Activated T-cell treated with anti-CD3 and anti-CD28 coated beads, Interleukin-2, amount 50 U/mL, for 24 hours (primary cell): ENCODE data around the gene THAP5.

ENCODE experiments used
- DNase-seq: peaks from one replicate; pipeline ENCODE4 v3.0.0-alpha.2; 2020
- H3K27ac Mint-ChIP-seq: 2 replicates; pipeline ENCODE4 v1.8.0; 2020; ENCODE audit warnings: mild to moderate bottlenecking, mixed read lengths
- H3K27me3 Mint-ChIP-seq: 2 replicates; pipeline ENCODE4 v1.8.0; 2020; ENCODE audit warnings: mixed read lengths
- H3K36me3 Mint-ChIP-seq: 2 replicates; pipeline ENCODE4 v1.8.0; 2020; ENCODE audit warnings: low read depth, mixed read lengths
- H3K4me1 Mint-ChIP-seq: 2 replicates; pipeline ENCODE4 v1.8.0; 2020; ENCODE audit warnings: low read depth, mixed read lengths
- H3K4me3 Mint-ChIP-seq: 2 replicates; pipeline ENCODE4 v1.8.0; 2020; ENCODE audit warnings: mild to moderate bottlenecking, moderate library complexity, mixed read lengths
- H3K9me3 Mint-ChIP-seq: 2 replicates; pipeline ENCODE4 v1.8.0; 2020; ENCODE audit warnings: mixed read lengths

The THAP5 gene

DNA sequence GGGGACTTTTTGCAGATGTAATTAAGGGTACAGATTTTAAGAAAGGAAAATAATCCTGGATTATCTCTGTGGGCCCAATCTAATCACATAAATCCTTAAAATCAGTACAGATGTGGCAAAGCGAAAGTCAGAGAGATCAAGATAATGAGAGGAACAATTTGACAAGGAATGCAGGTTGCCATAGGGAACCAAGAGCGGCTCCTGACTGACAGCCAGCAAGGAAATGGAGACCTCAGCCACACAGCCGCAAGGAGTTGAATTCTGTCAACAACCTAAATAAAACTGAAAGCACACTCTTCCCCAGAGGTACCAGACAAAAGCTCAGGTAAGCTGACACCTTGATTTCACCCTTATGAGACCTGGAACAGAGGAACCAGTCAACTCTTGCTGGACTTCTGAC is 40.2 kb downstream of the THAP5 start:
- Mint-ChIP-seq H3K9me3 (no peaks in the 10 kb centered on the region), H3K4me3 (no peak overlapping the region), H3K36me3 (peaks cover 11% of the 10 kb centered on the region), H3K4me1 (peaks cover 15% of the 10 kb centered on the region), H3K27me3 (peaks cover 6% of the 10 kb centered on the region), H3K27ac (no peak overlapping the region)
- DNase-seq = no peak

DNA sequence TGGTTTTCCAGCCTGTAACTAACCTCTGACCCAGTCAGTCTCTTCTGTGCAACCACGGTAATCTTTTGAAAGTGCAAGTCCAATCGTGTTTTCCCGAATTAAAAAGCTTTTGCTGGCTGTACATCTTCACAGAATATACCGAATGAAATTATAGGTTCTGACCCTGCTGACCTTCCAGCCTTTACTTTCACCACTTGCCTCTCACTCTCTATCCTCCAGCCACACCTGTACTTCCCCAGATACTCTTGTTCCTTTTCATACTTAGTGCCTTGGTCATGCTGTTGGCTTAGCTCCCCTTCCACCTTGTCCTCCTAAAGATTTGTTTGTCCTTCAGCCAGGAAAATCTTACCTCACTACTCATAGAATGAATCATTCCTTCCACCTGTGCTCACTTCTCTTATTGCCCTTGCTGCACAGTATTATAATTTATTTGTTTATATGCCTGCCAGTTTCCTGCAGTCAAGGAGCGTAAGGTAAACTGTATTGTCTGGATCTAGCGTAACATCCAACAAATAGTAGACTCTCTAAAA is 41.3 kb downstream of the THAP5 start:
- no peak for DNase-seq
- H3K27me3 Mint-ChIP-seq = peaks cover 4% of the 10 kb centered on the region
- H3K4me1 Mint-ChIP-seq = peaks cover 26% of the 10 kb centered on the region
- H3K9me3 Mint-ChIP-seq = no peaks in the 10 kb centered on the region
- peaks cover 11% of the 10 kb centered on the region for H3K36me3 Mint-ChIP-seq
- H3K4me3 Mint-ChIP-seq = no peak overlapping the region
- no peak overlapping the region for H3K27ac Mint-ChIP-seq

DNA sequence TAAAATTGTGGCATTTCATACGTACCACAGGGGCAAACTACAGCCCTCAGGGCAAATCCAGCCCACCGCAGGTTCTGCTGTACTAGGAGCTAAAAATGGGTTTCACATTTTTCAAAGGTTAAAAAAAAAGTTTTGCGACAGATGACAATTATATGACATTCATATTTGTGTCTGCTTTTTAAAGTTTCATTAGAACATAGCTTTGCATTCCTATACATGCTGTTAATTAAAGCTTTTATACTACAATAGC is 42.8 kb downstream of the THAP5 start:
- DNase-seq = no peak
- Mint-ChIP-seq H3K9me3 (no peaks in the 10 kb centered on the region), H3K36me3 (peaks cover 16% of the 10 kb centered on the region), H3K4me1 (peaks cover 37% of the 10 kb centered on the region), H3K27me3 (no peaks in the 10 kb centered on the region), H3K27ac (peak overlapping the region; percentile 100), H3K4me3 (peak overlapping the region; percentile 96)

DNA sequence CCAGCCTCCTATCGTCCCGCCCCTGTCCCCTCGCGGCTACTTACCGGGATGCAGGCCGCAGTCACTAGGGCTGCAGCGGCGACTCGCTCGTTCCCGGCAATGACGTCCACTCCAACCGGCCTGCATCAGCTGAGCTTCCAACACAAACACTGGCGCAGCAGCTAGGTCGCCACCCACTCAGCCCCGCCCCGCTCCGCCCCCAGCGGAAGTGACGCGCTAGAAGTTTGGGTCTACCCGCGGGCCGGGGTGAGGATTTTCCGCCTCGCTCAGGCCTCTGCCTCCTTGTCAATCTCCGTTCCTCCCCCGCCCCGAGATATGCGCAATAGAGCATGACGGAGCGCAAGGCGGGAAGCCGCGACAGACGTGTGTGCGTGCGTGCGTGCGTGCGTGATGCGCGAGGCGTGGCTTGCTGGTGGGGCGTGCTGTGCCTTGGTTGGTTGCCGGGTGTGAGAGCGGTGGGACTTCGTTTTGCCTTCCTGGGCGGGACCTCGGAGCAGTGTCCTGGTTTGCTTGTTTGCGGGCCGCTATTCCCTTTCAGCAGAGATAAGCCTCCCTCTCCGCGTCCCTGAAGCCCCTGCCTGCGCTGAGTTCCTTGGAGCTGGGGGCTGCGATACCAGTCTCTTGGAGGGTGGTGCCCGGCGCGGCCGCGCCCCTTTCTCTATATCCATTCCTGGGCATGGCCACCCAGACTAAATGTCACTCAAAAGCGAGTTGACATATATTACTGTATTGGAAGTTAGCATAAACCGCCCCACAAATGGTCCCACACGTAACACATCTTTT is 43.3 kb downstream of the THAP5 start, which contains the start of gene PNPLA8:
Gene PNPLA8, minus strand, starts transcription at position 151 of the 783 bp plus-strand sequence. CDS start 10,644 bp downstream, outside the sequence.
- Mint-ChIP-seq H3K9me3 (no peaks in the 10 kb centered on the region), H3K27ac (peak within 1 kb of the TSS; percentile 100), H3K36me3 (peaks cover 22% of the 10 kb centered on the region), H3K27me3 (no peaks in the 10 kb centered on the region), H3K4me1 (peaks cover 43% of the 10 kb centered on the region), H3K4me3 (peak within 1 kb of the TSS; percentile 96)
- peak; percentile 100 for DNase-seq

DNA sequence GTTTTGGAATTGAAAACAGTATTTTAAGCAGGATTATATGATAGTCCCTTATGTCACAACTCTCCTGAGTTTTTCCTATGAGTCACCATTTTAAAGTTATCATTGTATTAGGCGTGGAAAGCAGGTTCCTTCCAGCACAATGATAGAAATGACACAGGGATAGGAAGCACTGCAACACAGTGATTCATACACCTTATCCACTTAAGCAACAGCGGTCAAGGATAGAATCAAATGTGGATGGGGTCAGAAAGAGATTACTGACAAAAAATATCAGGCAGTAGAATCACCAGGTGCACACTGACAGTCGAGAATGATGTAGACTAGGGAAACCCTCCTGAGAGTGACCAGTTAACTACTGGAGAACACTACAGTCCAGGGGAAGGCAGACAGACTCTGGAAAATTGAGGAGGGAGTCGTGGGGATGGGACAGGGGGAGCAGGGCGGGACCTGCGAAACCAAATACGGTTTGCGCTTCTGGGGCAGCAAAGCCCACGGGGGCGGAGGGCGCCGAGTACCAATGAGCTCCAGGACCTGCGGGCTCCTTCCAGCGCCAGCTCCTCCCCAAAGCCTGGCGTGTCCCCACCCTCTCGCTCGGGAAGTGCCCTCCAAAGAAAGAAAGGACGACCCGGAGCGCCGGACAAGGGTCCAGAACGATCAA is 44.0 kb downstream of the THAP5 start:
- Mint-ChIP-seq H3K9me3 (no peaks in the 10 kb centered on the region), H3K36me3 (peaks cover 26% of the 10 kb centered on the region), H3K27me3 (no peaks in the 10 kb centered on the region), H3K4me3 (peak overlapping the region; percentile 96), H3K4me1 (peaks cover 47% of the 10 kb centered on the region), H3K27ac (peak overlapping the region; percentile 100)
- no peak for DNase-seq

DNA sequence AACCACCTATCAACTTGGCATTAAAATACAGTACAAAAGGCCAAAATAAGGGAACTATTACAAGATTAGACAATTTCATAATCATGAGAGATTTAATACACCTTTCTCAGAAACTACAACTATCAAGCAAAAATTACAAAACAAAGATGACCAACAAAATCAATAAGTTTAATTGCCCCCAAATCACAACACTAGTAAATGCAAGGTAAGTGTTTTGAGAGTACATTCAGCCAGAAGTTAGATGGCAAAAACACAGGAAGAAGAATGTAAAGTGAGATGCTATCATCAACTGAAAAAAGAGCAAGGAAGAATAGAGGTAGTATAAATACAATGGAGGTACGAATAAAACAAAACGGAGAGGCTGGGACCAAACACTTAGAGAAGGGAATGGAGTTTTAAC is 46.7 kb downstream of the THAP5 start:
- H3K9me3 Mint-ChIP-seq = no peaks in the 10 kb centered on the region
- peak overlapping the region; percentile 24 for H3K27ac Mint-ChIP-seq
- H3K4me1 Mint-ChIP-seq = peaks cover 53% of the 10 kb centered on the region
- H3K27me3 Mint-ChIP-seq = no peaks in the 10 kb centered on the region
- peaks cover 49% of the 10 kb centered on the region for H3K36me3 Mint-ChIP-seq
- no peak for DNase-seq
- H3K4me3 Mint-ChIP-seq = no peak overlapping the region

DNA sequence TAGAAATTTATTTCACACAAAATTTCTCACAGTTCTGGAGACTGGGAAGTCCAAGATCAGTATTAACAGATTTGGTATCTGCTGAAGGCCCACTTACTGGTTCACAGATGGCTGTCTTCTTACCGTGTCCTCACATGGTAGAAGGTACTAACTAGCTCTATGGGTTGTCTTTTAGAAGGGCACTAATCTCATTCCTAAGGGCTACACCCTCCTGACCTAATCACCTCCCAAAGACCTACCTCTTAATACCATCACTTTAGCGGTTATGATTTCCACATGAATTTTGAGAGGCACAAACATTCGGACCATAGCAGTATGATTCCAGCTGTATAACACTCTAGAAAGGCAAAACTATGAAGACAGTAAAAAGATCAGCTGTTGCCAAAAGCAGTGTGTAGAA is 51.6 kb downstream of the THAP5 start:
- no peak for DNase-seq
- Mint-ChIP-seq H3K4me3 (no peak overlapping the region), H3K4me1 (peaks cover 40% of the 10 kb centered on the region), H3K9me3 (no peaks in the 10 kb centered on the region), H3K27me3 (no peaks in the 10 kb centered on the region), H3K27ac (no peak overlapping the region), H3K36me3 (peaks cover 69% of the 10 kb centered on the region)

DNA sequence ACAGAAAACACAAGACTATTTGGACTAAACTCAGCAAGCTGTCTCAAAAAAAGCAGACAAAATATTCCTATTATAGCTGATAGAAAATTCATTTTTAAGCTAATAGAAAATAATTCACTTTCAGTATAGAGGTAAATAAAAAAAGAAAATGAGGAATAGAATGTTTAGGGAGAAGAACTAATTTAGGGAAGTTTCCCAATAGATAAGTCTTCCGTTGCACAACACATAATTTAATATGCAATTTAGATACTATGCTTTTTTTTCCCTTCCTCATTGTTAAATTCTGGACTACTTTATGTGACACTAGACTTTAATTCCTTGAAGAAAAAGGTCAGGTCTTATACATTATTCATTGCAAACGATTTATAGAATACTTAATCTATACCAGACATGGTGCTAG is 53.9 kb downstream of the THAP5 start:
- Mint-ChIP-seq H3K36me3 (peaks cover 72% of the 10 kb centered on the region), H3K4me3 (no peak overlapping the region), H3K4me1 (peaks cover 24% of the 10 kb centered on the region), H3K27me3 (no peaks in the 10 kb centered on the region), H3K27ac (no peak overlapping the region), H3K9me3 (no peaks in the 10 kb centered on the region)
- no peak for DNase-seq

DNA sequence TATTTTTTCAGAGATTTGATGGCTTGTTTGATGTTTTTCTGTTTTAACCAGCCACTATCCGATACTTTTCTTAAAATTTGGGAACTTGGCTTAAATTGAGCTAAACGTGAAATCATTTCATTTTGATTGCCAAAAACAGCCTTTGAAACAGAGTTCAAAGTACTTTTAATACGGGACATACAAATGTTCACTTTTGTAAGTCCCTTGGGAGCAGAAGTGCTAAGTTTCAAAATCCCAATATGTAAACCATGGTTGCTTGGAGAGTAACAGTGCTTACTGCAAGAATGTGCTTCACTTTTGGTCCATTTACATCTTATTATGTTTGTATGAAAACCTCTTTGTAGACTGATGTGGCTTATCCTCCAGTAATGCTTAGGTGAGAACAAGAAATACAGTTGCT is 54.5 kb downstream of the THAP5 start:
- H3K27ac Mint-ChIP-seq = no peak overlapping the region
- peaks cover 22% of the 10 kb centered on the region for H3K4me1 Mint-ChIP-seq
- no peaks in the 10 kb centered on the region for H3K27me3 Mint-ChIP-seq
- H3K4me3 Mint-ChIP-seq = no peak overlapping the region
- H3K9me3 Mint-ChIP-seq = no peaks in the 10 kb centered on the region
- H3K36me3 Mint-ChIP-seq = peaks cover 74% of the 10 kb centered on the region
- no peak for DNase-seq
